ENCODE measurements around the gene RS1.

GRCh38 chrX:18661273-18661672 lies 10.6 kb downstream of the RS1 start:
- TF ChIP-seq ZNF350 (tag by site-specific recombination; IDR thresholded peaks at IDR 0.05) (no peak), CTCF (tag by site-specific recombination; IDR thresholded peaks at IDR 0.05) (no peak), PBX3 (CRISPR knock-in tag; IDR thresholded peaks at IDR 0.05) (no peak)
